Adrenal gland (tissue), 5 donors: ENCODE results near the gene COL10A1.

Experiments used
- CTCF ChIP-seq, 6 experiments: fragments of 450-650 bp in 4 of 6; fragments of 200-600 bp in 2 of 6; sonication (generic) in 1 of 6; IDR thresholded peaks; 1 replicate in 5 of 6; 2 replicates in 1 of 6; pipeline versions ENCODE4 v1.5.1 to v1.8.0; 2016 to 2021; ENCODE audit warnings: antibody characterized with exemption in 6 of 6, mild to moderate bottlenecking in 2 of 6, moderate library complexity in 1 of 6
- POLR2A ChIP-seq, 2 donors: fragments of 450-650 bp; IDR thresholded peaks; one replicate each; pipeline ENCODE4 v1.6.1; 2017; ENCODE audit warnings: antibody characterized with exemption in 2 of 2, mild to moderate bottlenecking in 2 of 2, moderate library complexity in 1 of 2
- donor health status: DM: no; HTN: no; CAD: no.

GRCh38 chr6:116113386-116113785, 12.5 kb downstream of the COL10A1 start:
- TF ChIP-seq CTCF (IDR thresholded peaks at IDR 0.05) (no peak), POLR2A (IDR thresholded peaks at IDR 0.05) (no peak)
